IPS-20b (cell line): Measurements from ENCODE around the gene PSMF1.

Experiments used
- H3K27ac ChIP-seq: one replicate; pipeline ENCODE4 v1.5.1; 2013; ENCODE audit warnings: low read length
- H3K27me3 ChIP-seq: 2 replicates; pipeline ENCODE4 v1.6.1; 2013; ENCODE audit warnings: mild to moderate bottlenecking, low read length, inconsistent platforms; ENCODE audit not compliant: insufficient read depth
- H3K36me3 ChIP-seq: 2 replicates; pipeline ENCODE4 v1.6.1; 2013; ENCODE audit warnings: low read depth, mild to moderate bottlenecking, inconsistent platforms, low read length, moderate library complexity; ENCODE audit not compliant: insufficient read depth
- H3K4me1 ChIP-seq: 2 replicates; pipeline ENCODE4 v1.6.1; 2013; ENCODE audit warnings: mild to moderate bottlenecking, control low read depth, inconsistent platforms, low read length, moderate library complexity; ENCODE audit not compliant: insufficient read depth
- H3K4me3 ChIP-seq: 2 replicates; pipeline ENCODE4 v1.5.1; 2013; ENCODE audit warnings: mild to moderate bottlenecking, low read length, inconsistent platforms
- H3K9ac ChIP-seq: 2 replicates; pipeline ENCODE4 v1.6.1; 2013; ENCODE audit warnings: low read depth, mild to moderate bottlenecking, inconsistent platforms, low read length, moderate library complexity
- H3K9me3 ChIP-seq: 2 replicates; pipeline ENCODE4 v1.6.1; 2013; ENCODE audit warnings: mild to moderate bottlenecking, low read depth, low read length, inconsistent platforms; ENCODE audit not compliant: insufficient read depth

PSMF1 gene

DNA sequence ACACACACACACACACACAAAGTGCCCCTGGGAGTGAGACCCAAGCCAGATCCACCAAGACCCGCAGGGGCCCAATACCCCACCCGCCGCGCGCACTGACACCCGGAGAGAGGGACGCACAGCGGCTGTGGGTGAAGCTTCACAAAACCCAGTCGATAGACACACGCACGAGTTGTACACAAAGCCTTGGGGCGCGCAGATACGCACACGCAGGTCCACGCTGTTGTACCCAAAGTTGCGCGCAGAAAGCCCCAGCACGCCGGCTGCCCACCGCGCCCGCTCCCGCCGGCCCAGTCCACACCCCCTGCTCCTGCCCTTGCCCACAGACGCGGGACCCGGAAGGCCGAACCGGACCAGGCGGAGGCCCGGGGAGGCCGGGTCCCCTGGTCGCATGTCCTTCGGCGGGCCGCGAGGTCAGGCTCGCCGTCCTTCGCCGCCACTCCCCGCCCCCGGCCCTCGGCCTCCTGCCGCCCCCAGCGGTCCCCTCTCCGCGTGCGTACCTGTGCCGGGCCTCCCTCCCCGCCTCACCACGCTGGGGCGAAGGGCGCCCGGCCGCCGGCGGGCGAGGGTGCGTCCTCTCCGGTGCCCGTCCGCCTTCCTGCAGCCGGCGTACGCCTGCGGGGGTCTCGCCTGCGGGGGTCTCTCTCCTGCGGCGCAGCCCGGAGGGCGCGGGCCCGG lies 66.4 kb downstream of the PSMF1 start, which contains the start of gene TMEM74B:
Gene TMEM74B (minus strand): TSS at position 344 of the 678 bp plus-strand sequence. CDS start 1,180 bp downstream, outside the sequence.
- Histone ChIP-seq H3K4me3 (peak within 1 kb of the TSS; percentile 60), H3K4me1 (peaks cover 8% of the 10 kb centered on the region; the same call in 1 of the 2 replicates), H3K9ac (no peak within 1 kb of the TSS), H3K9me3 (no peaks in the 10 kb centered on the region), H3K27ac (no peak within 1 kb of the TSS), H3K36me3 (no peaks in the 10 kb centered on the region), H3K27me3 (peaks cover 53% of the 10 kb centered on the region)

- Histone ChIP-seq H3K4me1 (peaks cover 8% of the 10 kb centered on the region; the same call in 1 of the 2 replicates), H3K36me3 (no peaks in the 10 kb centered on the region), H3K9ac (no peak overlapping the region), H3K4me3 (peak overlapping the region; percentile 60; the same call in 1 of the 2 replicates), H3K27me3 (peaks cover 55% of the 10 kb centered on the region), H3K9me3 (no peaks in the 10 kb centered on the region), H3K27ac (no peak overlapping the region)
These were observed 66.9 kb downstream of the PSMF1 start for GRCh38 chr20:1185316-1185741.

GRCh38 chr20:1185790-1186334 lies 67.5 kb downstream of the PSMF1 start:
- Histone ChIP-seq H3K9me3 (no peaks in the 10 kb centered on the region), H3K36me3 (no peaks in the 10 kb centered on the region), H3K9ac (no peak overlapping the region), H3K4me3 (peak overlapping the region; percentile 60; the same call in 1 of the 2 replicates), H3K27ac (no peak overlapping the region), H3K4me1 (peaks cover 8% of the 10 kb centered on the region; the same call in 1 of the 2 replicates), H3K27me3 (peaks cover 60% of the 10 kb centered on the region)

DNA sequence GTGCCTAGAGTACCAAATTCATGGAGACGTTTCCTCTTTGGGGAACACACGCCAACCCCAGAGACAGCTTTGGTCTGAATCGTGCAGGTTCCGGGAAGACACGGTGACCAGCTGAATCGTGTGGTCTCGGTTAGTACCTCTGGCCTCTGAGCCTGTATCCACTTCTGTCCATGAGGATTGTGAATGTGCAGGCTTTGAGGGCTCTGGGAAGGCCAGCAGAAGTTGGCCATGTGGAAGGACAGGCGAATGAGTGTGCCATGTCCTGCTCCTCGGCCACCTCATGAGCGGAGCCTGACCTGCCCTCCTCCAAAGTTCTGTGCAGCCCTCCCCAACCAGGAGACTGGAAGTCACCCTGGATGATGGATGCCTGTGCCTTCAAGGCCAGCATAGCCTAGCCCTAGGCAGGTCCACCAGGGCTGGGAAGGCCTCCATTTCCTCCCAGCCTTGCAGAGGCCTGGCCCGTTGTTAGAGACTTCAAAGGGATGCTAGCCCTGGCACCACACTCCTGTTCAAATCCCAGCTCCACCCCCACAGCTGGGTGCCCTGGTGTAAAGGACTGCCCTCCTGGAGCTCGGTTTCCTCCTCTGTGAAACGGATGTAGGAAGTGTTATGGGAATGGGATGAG lies 68.1 kb downstream of the PSMF1 start:
- Histone ChIP-seq H3K4me1 (peaks cover 8% of the 10 kb centered on the region; the same call in 1 of the 2 replicates), H3K27ac (no peak overlapping the region), H3K9me3 (no peaks in the 10 kb centered on the region), H3K4me3 (peak overlapping the region; percentile 60; the same call in 1 of the 2 replicates), H3K9ac (no peak overlapping the region), H3K36me3 (no peaks in the 10 kb centered on the region), H3K27me3 (peaks cover 63% of the 10 kb centered on the region)

DNA sequence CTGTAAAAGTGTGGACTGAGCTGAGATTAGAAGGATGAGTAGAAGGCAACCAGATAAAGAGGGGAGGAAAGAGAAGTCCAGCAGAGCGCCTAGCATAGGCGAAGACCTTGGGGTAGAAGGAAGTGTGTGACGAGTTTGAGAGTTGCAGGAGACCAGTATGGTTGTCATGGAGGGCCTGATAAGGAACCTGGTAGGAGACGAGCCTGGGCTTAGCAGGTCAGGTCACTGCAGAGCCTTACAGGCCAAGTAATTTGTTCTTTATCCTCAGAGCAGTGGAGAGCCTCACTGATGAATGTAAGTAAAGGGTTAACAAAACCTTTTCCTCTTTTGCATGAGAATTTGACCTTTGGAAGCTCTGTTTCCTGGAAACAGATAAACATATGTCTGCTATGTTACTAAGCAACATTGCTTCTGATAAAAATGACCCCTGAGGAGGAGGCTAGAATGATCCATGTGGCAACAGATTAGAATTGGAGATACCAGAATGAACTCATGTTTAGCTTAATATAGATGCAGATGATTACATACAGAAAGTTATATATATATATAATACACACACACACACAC lies 69.3 kb downstream of the PSMF1 start:
- H3K27me3 ChIP-seq: peaks cover 54% of the 10 kb centered on the region
- H3K4me1 ChIP-seq: peaks cover 8% of the 10 kb centered on the region; the same call in 1 of the 2 replicates
- H3K27ac ChIP-seq: no peak overlapping the region
- no peaks in the 10 kb centered on the region for H3K36me3 ChIP-seq
- no peak overlapping the region for H3K4me3 ChIP-seq
- H3K9ac ChIP-seq: no peak overlapping the region
- no peaks in the 10 kb centered on the region for H3K9me3 ChIP-seq

- Histone ChIP-seq H3K9ac (no peak overlapping the region), H3K9me3 (no peaks in the 10 kb centered on the region), H3K4me1 (peaks cover 8% of the 10 kb centered on the region; the same call in 1 of the 2 replicates), H3K27ac (no peak overlapping the region), H3K36me3 (no peaks in the 10 kb centered on the region), H3K27me3 (peaks cover 48% of the 10 kb centered on the region), H3K4me3 (no peak overlapping the region)
These were observed 69.9 kb downstream of the PSMF1 start for GRCh38 chr20:1188347-1188746.

GRCh38 chr20:1189827-1190226 lies 71.4 kb downstream of the PSMF1 start:
- Histone ChIP-seq H3K9ac (no peak overlapping the region), H3K4me1 (peaks cover 8% of the 10 kb centered on the region; the same call in 1 of the 2 replicates), H3K27me3 (peaks cover 33% of the 10 kb centered on the region), H3K4me3 (no peak overlapping the region), H3K9me3 (no peaks in the 10 kb centered on the region), H3K27ac (no peak overlapping the region), H3K36me3 (no peaks in the 10 kb centered on the region)

- no peak overlapping the region for H3K4me3 ChIP-seq
- H3K9me3 ChIP-seq: no peaks in the 10 kb centered on the region
- peaks cover 8% of the 10 kb centered on the region; the same call in 1 of the 2 replicates for H3K4me1 ChIP-seq
- H3K9ac ChIP-seq: no peak overlapping the region
- H3K27me3 ChIP-seq: peaks cover 30% of the 10 kb centered on the region
- H3K36me3 ChIP-seq: no peaks in the 10 kb centered on the region
- H3K27ac ChIP-seq: no peak overlapping the region
These were observed 72.4 kb downstream of the PSMF1 start for GRCh38 chr20:1190847-1191246.

GRCh38 chr20:1191299-1191698 lies 72.9 kb downstream of the PSMF1 start:
- no peak overlapping the region for H3K4me3 ChIP-seq
- H3K9ac ChIP-seq: no peak overlapping the region
- H3K27ac ChIP-seq: no peak overlapping the region
- H3K27me3 ChIP-seq: peaks cover 25% of the 10 kb centered on the region
- H3K36me3 ChIP-seq: no peaks in the 10 kb centered on the region
- H3K9me3 ChIP-seq: no peaks in the 10 kb centered on the region
- peaks cover 8% of the 10 kb centered on the region; the same call in 1 of the 2 replicates for H3K4me1 ChIP-seq

DNA sequence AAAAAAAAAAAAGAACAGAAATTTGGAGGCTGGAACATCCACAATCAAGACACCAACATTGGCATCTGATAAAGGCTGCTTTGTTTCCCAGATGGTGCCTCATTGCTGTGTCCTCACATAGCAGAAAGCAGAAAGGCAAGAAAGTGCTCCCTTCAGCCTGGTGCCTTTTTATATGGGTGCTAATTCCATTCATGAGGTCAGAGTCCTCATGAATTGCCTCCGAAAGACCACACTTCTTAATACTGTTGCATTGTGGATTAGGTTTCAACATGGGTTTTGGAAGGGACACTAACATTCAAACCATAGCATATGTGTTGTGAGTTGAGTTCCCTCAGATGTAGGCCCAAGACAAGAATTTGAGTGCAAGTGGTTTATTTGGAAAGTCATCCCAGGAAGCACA lies 76.8 kb downstream of the PSMF1 start:
- Histone ChIP-seq H3K9ac (no peak overlapping the region), H3K27me3 (peaks cover 16% of the 10 kb centered on the region; the same call in 1 of the 2 replicates), H3K9me3 (no peaks in the 10 kb centered on the region)

GRCh38 chr20:1196634-1197033 lies 78.2 kb downstream of the PSMF1 start:
- H3K9ac ChIP-seq: no peak overlapping the region
- H3K9me3 ChIP-seq: no peaks in the 10 kb centered on the region
- H3K27me3 ChIP-seq: peaks cover 7% of the 10 kb centered on the region; the same call in 1 of the 2 replicates
- H3K27ac ChIP-seq: no peak overlapping the region
- no peak overlapping the region for H3K4me3 ChIP-seq
- no peaks in the 10 kb centered on the region for H3K4me1 ChIP-seq
- no peaks in the 10 kb centered on the region for H3K36me3 ChIP-seq

More for the DNA sequence above, 76.8 kb downstream of the PSMF1 start:
- H3K4me1 ChIP-seq: no peaks in the 10 kb centered on the region
- H3K4me3 ChIP-seq: no peak overlapping the region
- no peak overlapping the region for H3K27ac ChIP-seq
- H3K36me3 ChIP-seq: no peaks in the 10 kb centered on the region
